Gastroesophageal sphincter (tissue), 4 donors: Measurements from ENCODE around the gene TGFBR3. TPM values are rescaled to one million over a fixed set of nuclear protein-coding genes. Genes with fewer than 3 reads are reported as not detected.
"Not testable (repeated sequence)": the region's sequence is repeated elsewhere in the genome, so short reads cannot be mapped to it uniquely, and the experiment has no call there.

ENCODE experiments used
- ATAC-seq: fragments of 150-250 bp; one replicate; pipeline ENCODE4 v1.9.1; 2016; ENCODE audit warnings: mild to moderate bottlenecking, moderate library complexity
- H3K27ac ChIP-seq, 4 donors: fragments of 200-600 bp; sonication (generic) in 3 of 4; 1 replicate in 3 of 4; 2 replicates in 1 of 4; pipeline ENCODE4 v1.5.1; 2016 to 2019
- H3K27me3 ChIP-seq: fragments of 200-600 bp; sonication (generic); one replicate; pipeline ENCODE4 v1.5.1; 2019
- H3K36me3 ChIP-seq, 2 donors: fragments of 200-600 bp; sonication (generic); one replicate each; pipeline ENCODE4 v1.5.1; 2019; ENCODE audit warnings: control low read depth in 1 of 2
- H3K4me1 ChIP-seq, 3 donors: fragments of 200-600 bp; sonication (generic); 1 replicate in 2 of 3; 2 replicates in 1 of 3; pipeline ENCODE4 v1.5.1; 2016 to 2019; ENCODE audit warnings: control low read depth in 2 of 3
- H3K4me3 ChIP-seq, 2 donors: fragments of 200-600 bp; sonication (generic); one replicate each; pipeline ENCODE4 v1.5.1; 2019; ENCODE audit warnings: mild to moderate bottlenecking in 1 of 2, moderate library complexity in 1 of 2
- H3K9me3 ChIP-seq, 3 donors: fragments of 200-600 bp; sonication (generic); one replicate each; pipeline ENCODE4 v1.5.1; 2017 to 2019; ENCODE audit warnings: control low read depth in 2 of 3
- EP300 ChIP-seq: sonication (generic); formaldehyde crosslinking; IDR thresholded peaks from one replicate; pipeline ENCODE4 v1.6.1; 2017; ENCODE audit warnings: antibody characterized with exemption, mild to moderate bottlenecking
- POLR2A ChIP-seq, 2 donors: fragments of 450-650 bp; IDR thresholded peaks; one replicate each; pipeline ENCODE4 v1.6.1; 2017; ENCODE audit warnings: antibody characterized with exemption in 2 of 2, mild to moderate bottlenecking in 2 of 2, moderate library complexity in 1 of 2
- POLR2AphosphoS5 ChIP-seq: sonication (generic); formaldehyde crosslinking; IDR thresholded peaks from one replicate; pipeline ENCODE4 v1.6.1; 2017; ENCODE audit warnings: antibody characterized with exemption
- WGBS, 2 donors: methylation state at CpG; one replicate each; pipeline ENCODE4 v1.1.5; 2018; ENCODE audit warnings: low coverage in 1 of 2; 5-methylcytosine and 5-hydroxymethylcytosine counted together
- total RNA-seq, 4 donors: library from RNA; depleted of rRNA; stranded (reverse); fragments of >200 nt; gene quantifications; one replicate each; pipeline ENCODE4 v1.1.0, GENCODE V29; 2016
- TF ChIP-seq, protein P1 (sequence below), 4 experiments: fragments of 200-600 bp in 2 of 4; fragments of 450-650 bp in 2 of 4; sonication (generic) in 1 of 4; IDR thresholded peaks; one replicate each; pipeline ENCODE4 v1.5.1; 2017 to 2019; ENCODE audit warnings: antibody characterized with exemption in 4 of 4, mild to moderate bottlenecking in 2 of 4, moderate library complexity in 2 of 4

TGFBR3 gene
- total RNA-seq, 4 donors from 2014 or later = 176 to 315 (median 248) TPM

DNA sequence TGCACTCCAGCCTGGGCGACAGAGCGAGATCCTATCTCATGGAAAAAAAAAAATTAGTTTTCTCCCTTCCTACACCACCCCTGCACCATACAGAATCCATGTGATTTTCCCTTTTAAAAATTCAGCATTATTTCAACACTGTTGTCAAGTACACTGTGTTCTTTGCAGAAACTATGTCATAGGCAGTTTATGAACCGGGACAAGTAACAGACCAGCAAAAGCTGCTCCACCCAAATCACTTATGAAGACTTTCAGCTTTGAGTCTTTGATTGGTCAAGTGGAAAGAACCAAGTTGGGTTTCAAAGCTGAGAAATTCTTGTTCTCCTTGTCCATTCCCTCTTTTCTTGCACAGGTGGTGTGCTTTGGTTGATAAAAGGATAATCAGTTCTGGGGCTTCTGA is 212.3 kb downstream of the TGFBR3 start:
- peak; percentile 92 for ATAC-seq
- Histone ChIP-seq H3K4me3 (no peak overlapping the region), H3K27ac (peak overlapping the region in 1 of 4 donors; percentile 57), H3K4me1 (peaks cover 0 to 10% (median 0%) of the 10 kb centered on the region in 3 donors), H3K36me3 (no peaks in the 10 kb centered on the region), H3K27me3 (no peaks in the 10 kb centered on the region), H3K9me3 (no peaks in the 10 kb centered on the region)
- WGBS, 2 donors = 69 to 79% methylated on average over 3 of the region's 3 CpGs
- peak; percentile 69 for TF ChIP-seq POLR2AphosphoS5
- TF ChIP-seq, protein P1, sequence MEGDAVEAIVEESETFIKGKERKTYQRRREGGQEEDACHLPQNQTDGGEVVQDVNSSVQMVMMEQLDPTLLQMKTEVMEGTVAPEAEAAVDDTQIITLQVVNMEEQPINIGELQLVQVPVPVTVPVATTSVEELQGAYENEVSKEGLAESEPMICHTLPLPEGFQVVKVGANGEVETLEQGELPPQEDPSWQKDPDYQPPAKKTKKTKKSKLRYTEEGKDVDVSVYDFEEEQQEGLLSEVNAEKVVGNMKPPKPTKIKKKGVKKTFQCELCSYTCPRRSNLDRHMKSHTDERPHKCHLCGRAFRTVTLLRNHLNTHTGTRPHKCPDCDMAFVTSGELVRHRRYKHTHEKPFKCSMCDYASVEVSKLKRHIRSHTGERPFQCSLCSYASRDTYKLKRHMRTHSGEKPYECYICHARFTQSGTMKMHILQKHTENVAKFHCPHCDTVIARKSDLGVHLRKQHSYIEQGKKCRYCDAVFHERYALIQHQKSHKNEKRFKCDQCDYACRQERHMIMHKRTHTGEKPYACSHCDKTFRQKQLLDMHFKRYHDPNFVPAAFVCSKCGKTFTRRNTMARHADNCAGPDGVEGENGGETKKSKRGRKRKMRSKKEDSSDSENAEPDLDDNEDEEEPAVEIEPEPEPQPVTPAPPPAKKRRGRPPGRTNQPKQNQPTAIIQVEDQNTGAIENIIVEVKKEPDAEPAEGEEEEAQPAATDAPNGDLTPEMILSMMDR (IDR thresholded peaks at IDR 0.05) = no peak

DNA sequence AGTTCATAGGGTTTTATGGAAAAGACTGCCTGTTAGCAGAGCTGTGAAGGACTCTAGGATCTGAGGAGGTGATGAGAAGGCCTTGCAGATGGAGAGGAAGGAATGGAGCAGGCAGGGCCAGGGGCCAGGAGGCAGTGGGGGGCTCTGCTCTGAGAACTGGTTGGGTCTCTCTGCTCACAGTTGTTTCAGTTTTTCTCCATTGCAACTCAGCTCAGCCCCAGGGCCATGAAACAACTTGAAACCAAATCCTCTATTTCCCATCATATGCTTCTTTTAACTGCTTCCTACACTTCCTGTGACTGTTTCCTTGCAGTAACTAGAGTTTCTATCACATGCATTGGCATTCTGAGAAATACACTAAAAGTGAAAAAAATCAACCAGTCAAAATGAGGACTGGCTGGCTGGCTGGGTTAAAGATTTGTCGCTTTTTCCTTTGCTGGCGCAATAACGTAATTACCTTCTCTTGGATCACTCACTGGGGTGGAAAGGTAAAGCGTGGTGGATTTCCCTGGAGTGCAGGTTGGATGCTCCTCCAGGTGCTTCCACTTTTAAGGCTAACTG is 213.3 kb downstream of the TGFBR3 start:
- WGBS, 2 donors = 93 to 100% methylated on average over 4 of the region's 4 CpGs
- Histone ChIP-seq H3K27ac (peak overlapping the region in 1 of 4 donors; percentile 57), H3K4me3 (no peak overlapping the region), H3K36me3 (no peaks in the 10 kb centered on the region), H3K27me3 (no peaks in the 10 kb centered on the region), H3K9me3 (no peaks in the 10 kb centered on the region), H3K4me1 (peaks cover 0 to 10% (median 0%) of the 10 kb centered on the region in 3 donors)
- TF ChIP-seq, protein P1 (IDR thresholded peaks at IDR 0.05) = no peak
- no peak for TF ChIP-seq POLR2A (IDR thresholded peaks at IDR 0.05)
- TF ChIP-seq EP300 = no peak
- no peak for TF ChIP-seq POLR2AphosphoS5
- ATAC-seq = no peak

DNA sequence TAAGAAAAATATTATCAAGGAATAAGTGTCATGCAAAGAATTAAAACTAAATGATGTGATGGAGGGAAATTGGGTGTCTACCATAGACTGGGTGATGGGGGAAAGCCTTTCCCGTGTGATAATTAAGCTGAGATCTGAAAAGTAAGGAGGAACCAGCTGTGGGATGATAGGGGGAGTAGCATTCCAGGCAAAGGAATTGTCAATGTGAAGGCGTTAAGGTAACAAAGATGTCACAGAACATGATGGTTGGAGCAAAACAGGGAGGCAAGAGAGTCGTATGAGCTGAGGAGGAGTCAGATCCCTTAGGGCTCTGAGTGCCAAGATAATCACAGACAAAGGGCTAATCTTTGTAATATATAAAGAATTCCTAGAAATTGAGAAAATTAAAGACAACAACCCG is 215.2 kb downstream of the TGFBR3 start:
- Histone ChIP-seq H3K4me3 (no peak overlapping the region), H3K27me3 (no peaks in the 10 kb centered on the region), H3K4me1 (peaks cover 0 to 10% (median 0%) of the 10 kb centered on the region in 3 donors), H3K27ac (no peak overlapping the region), H3K9me3 (no peaks in the 10 kb centered on the region), H3K36me3 (no peaks in the 10 kb centered on the region)
- ATAC-seq = no peak
- TF ChIP-seq POLR2A (IDR thresholded peaks at IDR 0.05) = no peak
- TF ChIP-seq EP300 = no peak
- TF ChIP-seq, protein P1 (IDR thresholded peaks at IDR 0.05) = no peak
- no peak for TF ChIP-seq POLR2AphosphoS5
- 86 to 92% methylated on average over 3 to 4 of the region's 4 CpGs for WGBS, 2 donors

DNA sequence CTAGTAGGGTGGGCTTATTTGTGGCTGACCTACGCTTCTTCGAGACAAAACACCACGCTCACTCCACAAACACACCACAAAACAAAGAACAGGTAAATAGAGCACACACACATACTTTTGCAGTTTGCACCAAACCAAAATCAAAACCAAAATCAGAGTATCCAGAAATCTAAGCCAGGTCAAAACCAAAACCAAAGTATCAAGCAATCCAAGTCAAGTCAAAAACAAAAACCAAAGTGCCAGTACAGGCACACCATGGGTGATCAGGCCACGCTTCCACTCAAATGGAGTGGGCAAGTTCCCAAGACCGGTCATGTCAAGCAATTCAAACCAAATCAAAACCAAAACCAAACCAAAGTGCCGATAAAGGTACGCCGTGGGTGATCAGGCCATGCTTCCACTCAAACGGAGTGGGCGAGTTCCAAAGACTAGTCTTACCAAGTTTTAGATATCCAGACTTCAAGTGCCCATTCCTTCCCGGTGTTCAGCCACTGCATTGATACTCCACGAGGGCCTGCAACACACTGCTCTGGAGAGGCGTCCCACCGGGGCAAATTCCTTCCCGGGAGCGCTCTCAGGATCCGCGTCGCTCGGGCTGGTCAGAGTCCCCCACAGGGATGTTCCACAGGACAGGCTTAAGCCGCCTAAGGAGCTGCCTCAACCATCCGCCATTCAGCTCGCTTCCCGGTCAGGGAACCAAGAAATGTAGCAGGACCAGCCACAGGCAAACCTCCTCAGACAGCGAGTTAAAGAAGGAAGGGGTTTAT is 216.2 kb downstream of the TGFBR3 start:
- no peaks in the 10 kb centered on the region for H3K27me3 ChIP-seq
- 86 to 91% methylated on average over 4 to 21 of the region's 25 CpGs for WGBS, 2 donors
- H3K27ac ChIP-seq = no peak overlapping the region
- ATAC-seq = no peak
- H3K36me3 ChIP-seq = no peaks in the 10 kb centered on the region
- H3K4me1 ChIP-seq = peaks cover 0 to 10% (median 0%) of the 10 kb centered on the region in 3 donors
- H3K4me3 ChIP-seq = no peak overlapping the region
- TF ChIP-seq EP300 (no peak), POLR2AphosphoS5 (no peak), POLR2A (IDR thresholded peaks at IDR 0.05) (no peak)
- TF ChIP-seq, protein P1 (IDR thresholded peaks at IDR 0.05) = no peak
- no peaks in the 10 kb centered on the region for H3K9me3 ChIP-seq

DNA sequence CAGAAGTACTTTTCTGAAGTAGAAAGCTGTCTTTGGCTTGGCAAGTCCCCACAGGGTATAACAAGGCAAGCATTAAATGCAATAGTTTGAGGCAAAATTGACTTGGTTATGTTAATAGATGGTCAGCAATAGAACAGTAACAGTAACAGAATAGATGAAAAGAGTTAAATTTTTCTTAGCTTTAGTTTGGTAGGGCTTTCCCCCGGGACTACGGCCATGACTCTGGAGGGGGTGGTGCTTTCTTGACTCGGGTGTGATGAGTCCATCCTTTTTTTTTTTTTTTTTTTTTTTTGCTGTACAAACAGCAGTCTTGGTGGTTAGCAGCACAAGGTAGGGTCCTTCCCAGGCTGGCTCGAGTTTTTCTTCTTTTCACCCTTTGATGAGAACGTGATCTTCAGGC is 219.3 kb downstream of the TGFBR3 start:
- H3K9me3 ChIP-seq, H3K4me1 ChIP-seq, H3K36me3 ChIP-seq, H3K27ac ChIP-seq, H3K4me3 ChIP-seq, ATAC-seq, H3K27me3 ChIP-seq: not testable (repeated sequence)
- 19 to 32% methylated on average over 4 to 5 of the region's 5 CpGs for WGBS, 2 donors
